ENCODE measurements around the gene TSPAN11.

- TF ChIP-seq POLR2A (IDR thresholded peaks at IDR 0.05; ENCODE audit: low read depth, low read length) = no peak
- TF ChIP-seq, protein P1, sequence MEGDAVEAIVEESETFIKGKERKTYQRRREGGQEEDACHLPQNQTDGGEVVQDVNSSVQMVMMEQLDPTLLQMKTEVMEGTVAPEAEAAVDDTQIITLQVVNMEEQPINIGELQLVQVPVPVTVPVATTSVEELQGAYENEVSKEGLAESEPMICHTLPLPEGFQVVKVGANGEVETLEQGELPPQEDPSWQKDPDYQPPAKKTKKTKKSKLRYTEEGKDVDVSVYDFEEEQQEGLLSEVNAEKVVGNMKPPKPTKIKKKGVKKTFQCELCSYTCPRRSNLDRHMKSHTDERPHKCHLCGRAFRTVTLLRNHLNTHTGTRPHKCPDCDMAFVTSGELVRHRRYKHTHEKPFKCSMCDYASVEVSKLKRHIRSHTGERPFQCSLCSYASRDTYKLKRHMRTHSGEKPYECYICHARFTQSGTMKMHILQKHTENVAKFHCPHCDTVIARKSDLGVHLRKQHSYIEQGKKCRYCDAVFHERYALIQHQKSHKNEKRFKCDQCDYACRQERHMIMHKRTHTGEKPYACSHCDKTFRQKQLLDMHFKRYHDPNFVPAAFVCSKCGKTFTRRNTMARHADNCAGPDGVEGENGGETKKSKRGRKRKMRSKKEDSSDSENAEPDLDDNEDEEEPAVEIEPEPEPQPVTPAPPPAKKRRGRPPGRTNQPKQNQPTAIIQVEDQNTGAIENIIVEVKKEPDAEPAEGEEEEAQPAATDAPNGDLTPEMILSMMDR (IDR thresholded peaks at IDR 0.05; ENCODE audit: extremely low read depth in 1 of 2, insufficient read depth in 1 of 2, low read depth in 1 of 2, low read length in 2 of 2) = no peak
- TF ChIP-seq, protein P2, sequence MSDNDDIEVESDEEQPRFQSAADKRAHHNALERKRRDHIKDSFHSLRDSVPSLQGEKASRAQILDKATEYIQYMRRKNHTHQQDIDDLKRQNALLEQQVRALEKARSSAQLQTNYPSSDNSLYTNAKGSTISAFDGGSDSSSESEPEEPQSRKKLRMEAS (IDR thresholded peaks at IDR 0.05; ENCODE audit: insufficient read depth, insufficient read length) = no peak
- TF ChIP-seq GATA2 (IDR thresholded peaks at IDR 0.05; ENCODE audit: insufficient read depth, insufficient read length, low read depth, low read length) = no peak
- TF ChIP-seq POLR2AphosphoS5 (IDR thresholded peaks at IDR 0.05; ENCODE audit: insufficient read depth, low read depth, low read length) = no peak
- TF ChIP-seq EZH2 (IDR thresholded peaks at IDR 0.05; ENCODE audit: borderline replicate concordance, low read depth, low read length, severe bottlenecking) = no peak
- no peak for TF ChIP-seq FOS (IDR thresholded peaks at IDR 0.05; ENCODE audit: borderline replicate concordance, insufficient read depth, low read length)
Measured at GRCh38 chr12:30880061-30880460, 46.5 kb upstream of the TSPAN11 start.
